HCT116 (cell line): ENCODE measurements around the gene CAMP. TPM values are rescaled to one million over a fixed set of nuclear protein-coding genes. Genes with fewer than 3 reads are reported as not detected.

Source experiments
- ATAC-seq: fragments of 200-7000 bp; cut with Tn5 transposase; 2 replicates; pipeline ENCODE4 v1.9.1; 2020; ENCODE audit warnings: mild to moderate bottlenecking, moderate library complexity
- BruUV-seq: library from RNA; stranded (reverse); fragments of 400-500 nt; replicated peaks from 2 replicates; lab custom pipeline; 2021; lab: Mats Ljungman, UMichigan
- CTCF ChIA-PET: fragments of 300-600 bp; sonication (Branson Sonifier 250); formaldehyde crosslinking; loops from one replicate; lab custom pipeline; 2021; ENCODE audit warnings: antibody characterized with exemption; lab: Charles Lee
- POLR2A ChIA-PET: fragments of 300-600, 350-600 bp; sonication (Branson Sonifier 250); formaldehyde crosslinking; loops from one replicate; lab custom pipeline; 2021; ENCODE audit warnings: antibody characterized with exemption; lab: Charles Lee
- RAD21 ChIA-PET, 2 experiments: fragments of 300-600 bp; sonication (Branson Sonifier 250); formaldehyde crosslinking; loops; one replicate each; lab custom pipeline; 2023; ENCODE audit warnings: low total read pairs in 2 of 2; ENCODE audit not compliant: uncharacterized antibody in 2 of 2, unreplicated experiment in 2 of 2, low non-redundant PET in 1 of 2; lab: Charles Lee
- DNase-seq: peaks from one replicate; pipeline ENCODE4 v3.0.0-alpha.2; 2010; ENCODE audit warnings: low read depth, low spot score
- H2AFZ ChIP-seq: fragments of 200-600 bp; shearing (Covaris generic), sonication (generic); 2 replicates; pipeline ENCODE4 v1.6.1; 2017; ENCODE audit warnings: low read depth, mixed run types, mixed read lengths, antibody characterized with exemption, low read length; ENCODE audit not compliant: poor library complexity, severe bottlenecking
- H3K27ac ChIP-seq: 2 replicates; pipeline ENCODE4 v1.5.1; 2012; ENCODE audit warnings: low read depth, low read length
- H3K27me3 ChIP-seq: fragments of 200-600 bp; sonication (generic); 2 replicates; pipeline ENCODE4 v1.6.1; 2016; ENCODE audit warnings: mixed run types, low read length, mixed read lengths; ENCODE audit not compliant: insufficient read depth
- H3K36me3 ChIP-seq, 2 experiments: fragments of 200-500 bp in 1 of 2; fragments of 200-600 bp in 1 of 2; sonication (Bioruptor generic) in 1 of 2; sonication (generic) in 1 of 2; 2 replicates each; pipeline versions ENCODE4 v1.5.1 to v1.6.1; 2014 to 2016; ENCODE audit warnings: low read length in 2 of 2, inconsistent platforms in 1 of 2, mixed read lengths in 1 of 2, mixed run types in 1 of 2; ENCODE audit not compliant: insufficient read depth in 2 of 2, control insufficient read depth in 1 of 2
- H3K4me1 ChIP-seq, 2 experiments: fragments of 200-600 bp in 1 of 2; sonication (generic) in 1 of 2; 2 replicates each; pipeline versions ENCODE4 v1.5.1 to v1.6.1; 2012 to 2017; ENCODE audit warnings: low read length in 2 of 2, inconsistent platforms in 1 of 2, mild to moderate bottlenecking in 1 of 2, mixed read lengths in 1 of 2, mixed run types in 1 of 2, moderate library complexity in 1 of 2; ENCODE audit not compliant: insufficient read depth in 2 of 2, control insufficient read depth in 1 of 2
- H3K4me2 ChIP-seq: fragments of 200-600 bp; sonication (generic); 2 replicates; pipeline ENCODE4 v1.6.1; 2017; ENCODE audit warnings: mixed run types, low read length, mixed read lengths
- H3K4me3 ChIP-seq, 2 experiments: fragments of 200-600 bp in 1 of 2; sonication (generic) in 1 of 2; replicated peaks in 1 of 2; 2 replicates each; pipeline ENCODE4 v1.5.1; 2011 to 2016; ENCODE audit warnings: low read length in 2 of 2, control low read depth in 1 of 2, low read depth in 1 of 2, mild to moderate bottlenecking in 1 of 2, mixed read lengths in 1 of 2, mixed run types in 1 of 2
- H3K79me2 ChIP-seq: fragments of 200-600 bp; sonication (generic); 2 replicates; pipeline ENCODE4 v1.6.1; 2017; ENCODE audit warnings: mild to moderate bottlenecking, mixed run types, low read length, moderate library complexity, mixed read lengths; ENCODE audit not compliant: insufficient read depth
- H3K9ac ChIP-seq: fragments of 200-600 bp; sonication (generic); 2 replicates; pipeline ENCODE4 v1.6.1; 2016; ENCODE audit warnings: low read length, mixed read lengths
- H3K9me2 ChIP-seq: fragments of 200-600 bp; sonication (generic), shearing (Covaris generic); 2 replicates; pipeline ENCODE4 v1.6.1; 2017; ENCODE audit warnings: mixed run types, mild to moderate bottlenecking, moderate library complexity; ENCODE audit not compliant: insufficient read depth
- H3K9me3 ChIP-seq, 2 experiments: fragments of 200-500 bp in 1 of 2; fragments of 200-600 bp in 1 of 2; sonication (Bioruptor generic) in 1 of 2; sonication (generic) in 1 of 2; 2 replicates each; pipeline ENCODE4 v1.6.1; 2014 to 2017; ENCODE audit warnings: low read length in 2 of 2, mixed read lengths in 2 of 2, inconsistent platforms in 1 of 2, low read depth in 1 of 2, mild to moderate bottlenecking in 1 of 2, mixed run types in 1 of 2, moderate library complexity in 1 of 2; ENCODE audit not compliant: control insufficient read depth in 1 of 2, insufficient read depth in 1 of 2
- H4K20me1 ChIP-seq: fragments of 200-600 bp; sonication (generic), shearing (Covaris generic); 2 replicates; pipeline ENCODE4 v1.6.1; 2017; ENCODE audit warnings: mixed run types, mild to moderate bottlenecking, moderate library complexity; ENCODE audit not compliant: insufficient read depth
- ATF3 ChIP-seq: IDR thresholded peaks from 2 replicates; pipeline ENCODE4 v1.6.1; 2012
- EGR1 ChIP-seq: IDR thresholded peaks from 2 replicates; pipeline ENCODE4 v1.6.1; 2012; ENCODE audit warnings: low read depth
- ELF1 ChIP-seq: IDR thresholded peaks from 2 replicates; pipeline ENCODE4 v1.6.1; 2012; ENCODE audit warnings: low read depth, borderline replicate concordance
- EZH2 ChIP-seq: fragments of 200-600 bp; sonication (generic); IDR thresholded peaks from 2 replicates; pipeline ENCODE4 v1.6.1; 2017; ENCODE audit warnings: antibody characterized with exemption, mixed run types
- EZH2phosphoT487 ChIP-seq: fragments of 200-600 bp; IDR thresholded peaks from 2 replicates; pipeline ENCODE4 v1.6.1; 2018; ENCODE audit warnings: antibody characterized with exemption, borderline replicate concordance
- JUND ChIP-seq: IDR thresholded peaks from 2 replicates; pipeline ENCODE4 v1.6.1; 2012
- MAX ChIP-seq: IDR thresholded peaks from 2 replicates; pipeline ENCODE4 v1.6.1; 2012
- POLR2AphosphoS5 ChIP-seq: IDR thresholded peaks from 2 replicates; pipeline ENCODE4 v1.6.1; 2011; ENCODE audit warnings: mild to moderate bottlenecking, low read depth, low read length, moderate library complexity
- REST ChIP-seq: IDR thresholded peaks from 2 replicates; pipeline ENCODE4 v1.6.1; 2012; ENCODE audit warnings: low read depth
- SIN3A ChIP-seq: IDR thresholded peaks from 2 replicates; pipeline ENCODE4 v1.6.1; 2012; ENCODE audit warnings: low read depth
- SRF ChIP-seq: IDR thresholded peaks from 2 replicates; pipeline ENCODE4 v1.6.1; 2012; ENCODE audit warnings: low read depth
- TCF7L2 ChIP-seq: IDR thresholded peaks from 2 replicates; pipeline ENCODE4 v1.7.0; 2011; ENCODE audit warnings: borderline replicate concordance, inconsistent platforms; ENCODE audit not compliant: insufficient read depth, insufficient read length; ENCODE audit errors: extremely low read depth
- ZBTB33 ChIP-seq: IDR thresholded peaks from 2 replicates; pipeline ENCODE4 v1.6.1; 2011; ENCODE audit warnings: mild to moderate bottlenecking, low read length, moderate library complexity; ENCODE audit not compliant: insufficient replicate concordance; ENCODE audit errors: extremely low read depth
- ZFX ChIP-seq: fragments of 450-650 bp; IDR thresholded peaks from 2 replicates; pipeline ENCODE4 v1.6.1; 2017
- ZNF274 ChIP-seq: fragments of 200-500 bp; sonication (Bioruptor generic); IDR thresholded peaks from 2 replicates; pipeline ENCODE4 v1.6.1; 2014; ENCODE audit warnings: mild to moderate bottlenecking, low read depth, low read length, inconsistent platforms
- intact Hi-C: fragments of 100-400 bp; cut with micrococcal nuclease; formaldehyde crosslinking; loops from 2 replicates; pipeline ENCODE4 v1.10.0; 2022
- total RNA-seq: library from RNA; stranded (reverse); gene quantifications from one replicate; pipeline ENCODE4 v1.2.1, GENCODE V29; 2021; ENCODE audit not compliant: unreplicated experiment

Gene CAMP
- total RNA-seq, 1 experiment from 2014 or later: not detected

DNA sequence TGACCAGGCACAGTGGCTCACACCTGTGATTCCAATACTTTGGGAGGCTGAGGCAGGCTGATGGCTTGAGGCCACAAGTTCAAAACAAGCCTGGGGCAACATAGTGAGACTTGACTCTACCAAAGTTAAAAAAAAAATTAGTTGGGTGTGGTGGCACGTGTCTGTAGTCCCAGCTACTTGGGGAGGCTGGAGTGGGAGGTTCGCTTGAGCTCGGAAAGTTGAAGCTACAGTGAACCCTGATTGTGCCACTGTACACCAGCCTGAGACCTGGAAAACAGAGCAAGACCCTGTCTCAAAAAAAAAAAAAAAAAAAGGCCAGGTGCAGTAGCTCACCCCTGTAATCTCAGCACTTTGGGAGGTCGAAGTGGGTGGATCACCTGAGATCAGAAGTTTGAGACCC is 38.2 kb upstream of the CAMP start:
- Histone ChIP-seq H3K9me2 (no peaks in the 10 kb centered on the region), H3K27me3 (no peaks in the 10 kb centered on the region), H3K36me3 (peaks cover 23 to 52% of the 10 kb centered on the region in 2 experiments; a peak in 3 of 4 replicates), H3K4me3 (no peak overlapping the region), H3K4me2 (no peak overlapping the region), H4K20me1 (no peaks in the 10 kb centered on the region), H3K4me1 (peaks cover 9 to 24% of the 10 kb centered on the region in 2 experiments; a peak in 3 of 4 replicates), H3K9me3 (no peaks in the 10 kb centered on the region), H2AFZ (no peak overlapping the region), H3K27ac (no peak overlapping the region), H3K9ac (no peak overlapping the region), H3K79me2 (peaks cover 78% of the 10 kb centered on the region)
- no peak for DNase-seq
- RAD21 ChIA-PET: no interaction called here
- POLR2A ChIA-PET: no interaction called here
- no TSS peak for BruUV-seq
- ATAC-seq: no peak
- TF ChIP-seq EGR1: no peak
- TF ChIP-seq TCF7L2: no peak
- TF ChIP-seq ZFX: no peak
- TF ChIP-seq ATF3: no peak
- TF ChIP-seq EZH2: no peak
- TF ChIP-seq SIN3A: no peak
- TF ChIP-seq EZH2phosphoT487: no peak
- no peak for TF ChIP-seq JUND
- TF ChIP-seq MAX: no peak
- TF ChIP-seq ZBTB33: no peak
- TF ChIP-seq ELF1: no peak
- no peak for TF ChIP-seq ZNF274
- no peak for TF ChIP-seq REST
- TF ChIP-seq SRF: no peak
- no peak for TF ChIP-seq POLR2AphosphoS5
- intact Hi-C loops: no loop called here
- CTCF ChIA-PET: no interaction called here
